Ascending aorta (tissue), 2 donors: Measurements from ENCODE around the gene UPP2. TPM values are rescaled to one million over a fixed set of nuclear protein-coding genes. Genes with fewer than 3 reads are reported as not detected.

ENCODE experiments used
- DNase-seq, 2 donors: peaks; one replicate each; pipeline ENCODE4 v3.0.0-alpha.2; 2019; ENCODE audit warnings: low spot score in 2 of 2
- H3K27ac ChIP-seq, 2 donors: fragments of 200-600 bp; sonication (generic); one replicate each; pipeline ENCODE4 v1.5.1; 2016 to 2017; ENCODE audit warnings: mild to moderate bottlenecking in 1 of 2
- H3K27me3 ChIP-seq: fragments of 200-600 bp; sonication (generic); one replicate; pipeline ENCODE4 v1.5.1; 2017
- H3K36me3 ChIP-seq, 2 donors: fragments of 200-600 bp; sonication (generic); one replicate each; pipeline ENCODE4 v1.5.1; 2016
- H3K4me1 ChIP-seq, 2 donors: fragments of 200-600 bp; sonication (generic); one replicate each; pipeline ENCODE4 v1.5.1; 2016 to 2017; ENCODE audit warnings: mild to moderate bottlenecking in 1 of 2
- H3K4me3 ChIP-seq, 2 donors: fragments of 200-600 bp; sonication (generic); one replicate each; pipeline ENCODE4 v1.5.1; 2016 to 2017; ENCODE audit warnings: mild to moderate bottlenecking in 1 of 2
- H3K9me3 ChIP-seq, 2 donors: fragments of 200-600 bp; sonication (generic); one replicate each; pipeline ENCODE4 v1.5.1; 2016
- CTCF ChIP-seq, 3 experiments: fragments of 200-600 bp in 2 of 3; fragments of 450-650 bp in 1 of 3; sonication (generic) in 2 of 3; IDR thresholded peaks; one replicate each; pipeline ENCODE4 v1.5.1; 2016 to 2019; ENCODE audit warnings: antibody characterized with exemption in 3 of 3, mild to moderate bottlenecking in 1 of 3, moderate library complexity in 1 of 3
- intact Hi-C: fragments of 100-400 bp; cut with DNase I; formaldehyde crosslinking; loops from one replicate; pipeline ENCODE4 v1.15.1; 2023
- total RNA-seq: library from RNA; depleted of rRNA; stranded (reverse); fragments of >200 nt; gene quantifications from one replicate; pipeline ENCODE4 v1.1.0, GENCODE V29; 2016

Gene UPP2
- total RNA-seq, 1 donor from 2014 or later = not detected

DNA sequence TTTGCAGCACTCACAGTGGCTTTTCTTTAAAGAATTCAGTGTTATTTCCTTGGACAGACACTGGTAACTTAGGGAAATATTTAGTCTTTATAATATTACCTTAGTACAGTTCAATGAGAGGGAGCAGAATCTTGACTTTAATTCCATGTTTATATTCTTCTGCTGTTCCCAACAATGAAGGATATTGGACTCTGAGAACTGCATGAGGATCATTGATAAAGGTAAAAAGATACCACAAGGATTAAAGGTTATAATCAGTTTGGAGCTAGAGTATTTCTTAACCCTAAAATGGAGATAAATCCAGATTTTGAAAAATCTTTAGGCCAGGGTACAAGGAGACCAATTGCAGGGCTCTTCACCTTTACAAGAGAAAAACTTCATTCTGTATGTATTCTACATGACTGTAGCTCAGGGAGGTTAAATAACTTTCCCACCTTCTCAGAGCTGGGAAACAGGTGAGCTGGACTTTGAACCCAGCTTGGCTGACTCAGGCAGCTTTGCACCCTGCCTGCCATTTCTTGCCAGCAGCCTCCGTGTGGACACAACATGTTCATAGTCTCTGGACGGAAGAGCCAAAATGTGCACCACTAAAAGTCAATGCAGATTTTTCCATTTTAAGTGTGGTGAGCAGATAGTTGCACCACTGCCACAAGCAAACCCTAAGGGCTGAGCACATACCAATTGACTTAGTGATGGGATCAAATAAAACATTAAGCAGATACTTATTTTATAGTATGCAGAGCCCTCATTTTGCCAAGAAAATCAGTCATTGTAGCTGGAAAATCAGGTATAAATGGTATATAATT, 26.7 kb downstream of the UPP2 start:
- DNase-seq = no peak
- Histone ChIP-seq H3K4me1 (no peaks in the 10 kb centered on the region), H3K36me3 (no peaks in the 10 kb centered on the region), H3K27me3 (no peaks in the 10 kb centered on the region), H3K4me3 (no peak overlapping the region), H3K27ac (no peak overlapping the region), H3K9me3 (no peaks in the 10 kb centered on the region)
- no peak for TF ChIP-seq CTCF (IDR thresholded peaks at IDR 0.05)
- intact Hi-C loops = no loop called here

GRCh38 chr2:158129037-158129436, 27.4 kb downstream of the UPP2 start:
- Histone ChIP-seq H3K36me3 (no peaks in the 10 kb centered on the region), H3K27ac (no peak overlapping the region), H3K27me3 (no peaks in the 10 kb centered on the region), H3K4me1 (no peaks in the 10 kb centered on the region), H3K4me3 (no peak overlapping the region), H3K9me3 (no peaks in the 10 kb centered on the region)
- intact Hi-C loops = no loop called here
- TF ChIP-seq CTCF (IDR thresholded peaks at IDR 0.05) = no peak
- DNase-seq = no peak

DNA sequence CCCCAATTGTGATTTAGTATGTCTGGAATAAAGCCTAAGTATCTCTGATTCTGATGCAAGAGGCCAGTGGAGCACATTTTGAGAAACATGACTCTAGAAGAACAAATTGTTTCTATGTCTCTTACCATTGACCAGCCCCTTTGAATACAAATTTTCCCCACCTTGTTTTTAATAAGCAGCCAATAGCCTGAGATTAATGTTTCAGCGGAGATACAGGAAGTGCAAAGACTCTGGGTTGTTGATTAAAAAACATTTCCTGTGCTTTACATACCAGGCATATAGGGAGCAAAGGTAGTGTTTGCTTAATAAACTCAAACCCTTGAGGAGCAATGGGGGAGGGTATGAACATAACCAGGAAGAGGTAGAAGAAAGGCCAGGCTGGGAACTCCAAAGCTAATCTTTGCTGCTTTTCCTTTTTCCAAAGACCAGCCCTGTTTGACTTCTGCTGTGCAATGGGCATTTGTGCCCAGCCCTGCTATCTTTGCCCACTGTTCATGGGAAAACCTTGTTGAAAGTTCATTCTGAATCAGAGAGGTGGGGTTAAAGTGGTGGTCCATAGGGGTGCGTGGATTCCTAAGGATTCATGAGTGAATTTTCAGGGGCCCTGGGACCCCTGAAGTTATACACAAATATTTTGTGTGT, 29.3 kb downstream of the UPP2 start:
- Histone ChIP-seq H3K27ac (no peak overlapping the region), H3K4me3 (no peak overlapping the region)

GRCh38 chr2:158131483-158131912, 29.8 kb downstream of the UPP2 start:
- Histone ChIP-seq H3K4me3 (no peak overlapping the region), H3K27me3 (no peaks in the 10 kb centered on the region), H3K4me1 (no peaks in the 10 kb centered on the region), H3K36me3 (no peaks in the 10 kb centered on the region), H3K27ac (no peak overlapping the region), H3K9me3 (no peaks in the 10 kb centered on the region)
- intact Hi-C loops = no loop called here
- no peak for DNase-seq
- no peak for TF ChIP-seq CTCF (IDR thresholded peaks at IDR 0.05)

More for the DNA sequence above, 29.3 kb downstream of the UPP2 start:
- TF ChIP-seq CTCF (IDR thresholded peaks at IDR 0.05) = no peak
- H3K36me3 ChIP-seq = no peaks in the 10 kb centered on the region
- intact Hi-C loops = no loop called here
- no peaks in the 10 kb centered on the region for H3K27me3 ChIP-seq
- DNase-seq = no peak
- no peaks in the 10 kb centered on the region for H3K9me3 ChIP-seq
- H3K4me1 ChIP-seq = no peaks in the 10 kb centered on the region

- TF ChIP-seq CTCF (IDR thresholded peaks at IDR 0.05) = no peak
- intact Hi-C loops = no loop called here
- Histone ChIP-seq H3K4me1 (no peaks in the 10 kb centered on the region), H3K9me3 (no peaks in the 10 kb centered on the region), H3K27me3 (no peaks in the 10 kb centered on the region), H3K36me3 (no peaks in the 10 kb centered on the region), H3K4me3 (no peak overlapping the region), H3K27ac (no peak overlapping the region)
- no peak for DNase-seq
Observed at GRCh38 chr2:158131919-158132566, 30.4 kb downstream of the UPP2 start.
